Liver (tissue), 9 donors: Measurements from ENCODE around the gene MYO16. TPM values are rescaled to one million over a fixed set of nuclear protein-coding genes. Genes with fewer than 3 reads are reported as not detected.

Source experiments
- DNase-seq: peaks from one replicate; pipeline ENCODE4 v3.0.0-alpha.2; 2017; ENCODE audit warnings: low spot score
- H3K27ac ChIP-seq, 2 donors: one replicate each; pipeline ENCODE4 v1.7.0; 2013; ENCODE audit warnings: inconsistent platforms in 2 of 2, low read length in 2 of 2, control low read depth in 1 of 2, low read depth in 1 of 2, mild to moderate bottlenecking in 1 of 2
- H3K27me3 ChIP-seq, 4 donors: one replicate each; pipeline versions ENCODE4 v1.6.1 to v1.7.0; 2013; ENCODE audit warnings: low read length in 3 of 4, inconsistent platforms in 1 of 4, mild to moderate bottlenecking in 1 of 4, moderate library complexity in 1 of 4; ENCODE audit not compliant: control insufficient read depth in 4 of 4, insufficient read depth in 4 of 4
- H3K36me3 ChIP-seq, 4 donors: one replicate each; pipeline versions ENCODE4 v1.6.1 to v1.7.0; 2013; ENCODE audit warnings: low read length in 3 of 4, mild to moderate bottlenecking in 3 of 4, low read depth in 1 of 4, moderate library complexity in 1 of 4; ENCODE audit not compliant: control insufficient read depth in 4 of 4, insufficient read depth in 3 of 4
- H3K4me1 ChIP-seq, 4 donors: one replicate each; pipeline versions ENCODE4 v1.6.1 to v1.7.0; 2013; ENCODE audit warnings: low read length in 3 of 4, mild to moderate bottlenecking in 3 of 4, moderate library complexity in 1 of 4; ENCODE audit not compliant: control insufficient read depth in 4 of 4, insufficient read depth in 4 of 4
- H3K4me3 ChIP-seq, 3 donors: one replicate each; pipeline versions ENCODE4 v1.6.1 to v1.7.0; 2013; ENCODE audit warnings: low read length in 3 of 3, control low read depth in 1 of 3, low read depth in 1 of 3, mild to moderate bottlenecking in 1 of 3
- H3K9ac ChIP-seq, 2 donors: one replicate each; pipeline ENCODE4 v1.7.0; 2013; ENCODE audit warnings: low read length in 2 of 2, mild to moderate bottlenecking in 2 of 2, moderate library complexity in 2 of 2, control low read depth in 1 of 2, low read depth in 1 of 2
- H3K9me3 ChIP-seq, 4 donors: one replicate each; pipeline versions ENCODE4 v1.6.1 to v1.7.0; 2013; ENCODE audit warnings: low read length in 3 of 4; ENCODE audit not compliant: control insufficient read depth in 4 of 4
- ATF3 ChIP-seq: IDR thresholded peaks from 2 replicates; pipeline ENCODE4 v1.6.1; 2016; ENCODE audit warnings: antibody characterized with exemption
- CTCF ChIP-seq: fragments of 150-350 bp; IDR thresholded peaks from 2 replicates; pipeline ENCODE4 v1.5.1; 2017; ENCODE audit warnings: improper control_type of control experiment, low read depth, low read length; ENCODE audit not compliant: missing input control
- EGR1 ChIP-seq, 2 donors: IDR thresholded peaks; 2 replicates each; pipeline ENCODE4 v1.6.1; 2016 to 2018; ENCODE audit warnings: antibody characterized with exemption in 2 of 2, low read depth in 2 of 2
- FOXA1 ChIP-seq: IDR thresholded peaks from 2 replicates; pipeline ENCODE4 v1.6.1; 2016; ENCODE audit warnings: antibody characterized with exemption
- FOXA2 ChIP-seq: IDR thresholded peaks from 2 replicates; pipeline ENCODE4 v1.6.1; 2016; ENCODE audit warnings: antibody characterized with exemption
- HNF4A ChIP-seq, 2 donors: conservative IDR thresholded peaks; 2 replicates each; pipeline ENCODE4 v1.6.1; 2016; ENCODE audit warnings: antibody characterized with exemption in 2 of 2, mild to moderate bottlenecking in 2 of 2
- HNF4G ChIP-seq: IDR thresholded peaks from 2 replicates; pipeline ENCODE4 v1.6.1; 2016; ENCODE audit warnings: antibody characterized with exemption
- JUND ChIP-seq, 2 donors: IDR thresholded peaks; 2 replicates each; pipeline ENCODE4 v1.6.1; 2016; ENCODE audit warnings: antibody characterized with exemption in 2 of 2
- MAX ChIP-seq: IDR thresholded peaks from 2 replicates; pipeline ENCODE4 v1.6.1; 2016; ENCODE audit warnings: antibody characterized with exemption
- NR2F2 ChIP-seq: IDR thresholded peaks from 2 replicates; pipeline ENCODE4 v1.6.1; 2016; ENCODE audit warnings: antibody characterized with exemption
- RAD21 ChIP-seq, 2 donors: IDR thresholded peaks; 2 replicates each; pipeline ENCODE4 v1.6.1; 2016; ENCODE audit warnings: antibody characterized with exemption in 2 of 2, mild to moderate bottlenecking in 2 of 2
- REST ChIP-seq: IDR thresholded peaks from 2 replicates; pipeline ENCODE4 v1.6.1; 2016; ENCODE audit warnings: antibody characterized with exemption, mild to moderate bottlenecking
- RXRA ChIP-seq, 2 donors: IDR thresholded peaks; 2 replicates each; pipeline ENCODE4 v1.6.1; 2017 to 2018; ENCODE audit warnings: antibody characterized with exemption in 2 of 2, mild to moderate bottlenecking in 1 of 2
- SP1 ChIP-seq: IDR thresholded peaks from 2 replicates; pipeline ENCODE4 v1.6.1; 2018; ENCODE audit warnings: antibody characterized with exemption, mild to moderate bottlenecking
- YY1 ChIP-seq: IDR thresholded peaks from 2 replicates; pipeline ENCODE4 v1.6.1; 2016; ENCODE audit warnings: antibody characterized with exemption, mild to moderate bottlenecking
- ZBTB33 ChIP-seq: IDR thresholded peaks from 2 replicates; pipeline ENCODE4 v1.6.1; 2016; ENCODE audit warnings: antibody characterized with exemption
- WGBS: extraction: QIAGEN DNeasy Blood & Tissue Kit; methylation state at CpG from one replicate; pipeline ENCODE4 v1.1.7; 2013; 5-methylcytosine and 5-hydroxymethylcytosine counted together
- polyA plus RNA-seq, 2 donors: library from polyadenylated mRNA; stranded (reverse) in 1 of 2; unstranded in 1 of 2; fragments of 200-250 nt in 1 of 2; fragments of >200 nt in 1 of 2; fragmentation: Nextera tagmentation in 1 of 2; extraction: Ambion mirVana in 1 of 2; gene quantifications; one replicate each; pipeline versions ENCODE4 v1.2.1 to v1.2.3, GENCODE V29; 2013 to 2015
- total RNA-seq, 2 donors: library from RNA; depleted of rRNA; stranded (reverse); fragments of >200 nt; gene quantifications; one replicate each; pipeline ENCODE4 v1.2.3, GENCODE V29; 2014
- donor health status: healthy.
- donor health status: healthy.
- donor health status: healthy.
- donor health status: healthy.
- donor health status: healthy.

The MYO16 gene
- total and polyA plus RNA-seq, 4 donors: 0.37 to 1.1 (median 0.68) TPM

GRCh38 chr13:108669381-108669780, 40.0 kb downstream of the MYO16 start:
- Histone ChIP-seq H3K9ac (no peak overlapping the region), H3K36me3 (no peaks in the 10 kb centered on the region), H3K27ac (no peak overlapping the region), H3K27me3 (no peaks in the 10 kb centered on the region), H3K4me1 (no peaks in the 10 kb centered on the region), H3K9me3 (peaks cover 2 to 6% (median 3%) of the 10 kb centered on the region in 4 donors), H3K4me3 (no peak overlapping the region)
- no peak for DNase-seq
- WGBS: 20% methylated on average over 1 of the region's 1 CpG
- no peak for TF ChIP-seq EGR1 (IDR thresholded peaks at IDR 0.05; ENCODE audit: low read depth in 2 of 2)
- TF ChIP-seq MAX: no peak

GRCh38 chr13:108674346-108674745, 44.9 kb downstream of the MYO16 start:
- H3K4me3 ChIP-seq: no peak overlapping the region
- H3K9ac ChIP-seq: no peak overlapping the region
- no peaks in the 10 kb centered on the region for H3K4me1 ChIP-seq
- TF ChIP-seq SP1: no peak
- no peak for TF ChIP-seq RAD21 (IDR thresholded peaks at IDR 0.05)
- TF ChIP-seq YY1: no peak
- TF ChIP-seq ZBTB33: no peak
- no peak for TF ChIP-seq CTCF
- TF ChIP-seq NR2F2: no peak
- TF ChIP-seq JUND (IDR thresholded peaks at IDR 0.05): no peak
- TF ChIP-seq HNF4G: no peak
- TF ChIP-seq HNF4A (conservative IDR thresholded peaks at IDR 0.05): no peak
- TF ChIP-seq RXRA (IDR thresholded peaks at IDR 0.05): no peak
- no peak for TF ChIP-seq FOXA1
- no peak for TF ChIP-seq ATF3
- TF ChIP-seq EGR1 (IDR thresholded peaks at IDR 0.05; ENCODE audit: low read depth in 2 of 2): no peak
- no peak for TF ChIP-seq REST
- no peak for TF ChIP-seq FOXA2
- H3K9me3 ChIP-seq: no peaks in the 10 kb centered on the region
- 77% methylated on average over 6 of the region's 6 CpGs for WGBS
- no peaks in the 10 kb centered on the region for H3K36me3 ChIP-seq
- DNase-seq: no peak
- H3K27me3 ChIP-seq: peaks cover 0 to 6% (median 1%) of the 10 kb centered on the region in 4 donors
- no peak overlapping the region for H3K27ac ChIP-seq
